Ascending aorta (tissue), 2 donors: ENCODE data around the gene SPECC1L. TPM values are rescaled to one million over a fixed set of nuclear protein-coding genes. Genes with fewer than 3 reads are reported as not detected.
A peak's percentile ranks its signal among the peaks of the same experiment; 100 is the strongest.
"Not testable (repeated sequence)": the region's sequence is repeated elsewhere in the genome, so short reads cannot be mapped to it uniquely, and the experiment has no call there.

ENCODE experiments used
- DNase-seq, 2 donors: peaks; one replicate each; pipeline ENCODE4 v3.0.0-alpha.2; 2019; ENCODE audit warnings: low spot score in 2 of 2
- H3K27ac ChIP-seq, 2 donors: fragments of 200-600 bp; sonication (generic); one replicate each; pipeline ENCODE4 v1.5.1; 2016 to 2017; ENCODE audit warnings: mild to moderate bottlenecking in 1 of 2
- H3K27me3 ChIP-seq: fragments of 200-600 bp; sonication (generic); one replicate; pipeline ENCODE4 v1.5.1; 2017
- H3K36me3 ChIP-seq, 2 donors: fragments of 200-600 bp; sonication (generic); one replicate each; pipeline ENCODE4 v1.5.1; 2016
- H3K4me1 ChIP-seq, 2 donors: fragments of 200-600 bp; sonication (generic); one replicate each; pipeline ENCODE4 v1.5.1; 2016 to 2017; ENCODE audit warnings: mild to moderate bottlenecking in 1 of 2
- H3K4me3 ChIP-seq, 2 donors: fragments of 200-600 bp; sonication (generic); one replicate each; pipeline ENCODE4 v1.5.1; 2016 to 2017; ENCODE audit warnings: mild to moderate bottlenecking in 1 of 2
- H3K9me3 ChIP-seq, 2 donors: fragments of 200-600 bp; sonication (generic); one replicate each; pipeline ENCODE4 v1.5.1; 2016
- CTCF ChIP-seq, 3 experiments: fragments of 200-600 bp in 2 of 3; fragments of 450-650 bp in 1 of 3; sonication (generic) in 2 of 3; IDR thresholded peaks; one replicate each; pipeline ENCODE4 v1.5.1; 2016 to 2019; ENCODE audit warnings: antibody characterized with exemption in 3 of 3, mild to moderate bottlenecking in 1 of 3, moderate library complexity in 1 of 3
- intact Hi-C: fragments of 100-400 bp; cut with DNase I; formaldehyde crosslinking; loops from one replicate; pipeline ENCODE4 v1.15.1; 2023
- total RNA-seq: library from RNA; depleted of rRNA; stranded (reverse); fragments of >200 nt; gene quantifications from one replicate; pipeline ENCODE4 v1.1.0, GENCODE V29; 2016

Gene SPECC1L
- total RNA-seq, 1 donor from 2014 or later, result 66.9 TPM

- Histone ChIP-seq H3K27ac (peak overlapping the region; percentile 5 to 20), H3K4me1 (peaks cover 0 to 13% of the 10 kb centered on the region in 2 donors)
- not testable (repeated sequence) for H3K27me3 ChIP-seq, H3K4me3 ChIP-seq, H3K36me3 ChIP-seq, DNase-seq, H3K9me3 ChIP-seq
- TF ChIP-seq CTCF (IDR thresholded peaks at IDR 0.05), result peak in 1 of 3 experiments; percentile 25
- intact Hi-C loops, result loop anchor here (10.0 kb wide), 1 partner anchor 380 kb away; the partner anchor contains the start of gene MIF
Measured at GRCh38 chr22:24274696-24275405, 4.2 kb downstream of the SPECC1L start.

DNA sequence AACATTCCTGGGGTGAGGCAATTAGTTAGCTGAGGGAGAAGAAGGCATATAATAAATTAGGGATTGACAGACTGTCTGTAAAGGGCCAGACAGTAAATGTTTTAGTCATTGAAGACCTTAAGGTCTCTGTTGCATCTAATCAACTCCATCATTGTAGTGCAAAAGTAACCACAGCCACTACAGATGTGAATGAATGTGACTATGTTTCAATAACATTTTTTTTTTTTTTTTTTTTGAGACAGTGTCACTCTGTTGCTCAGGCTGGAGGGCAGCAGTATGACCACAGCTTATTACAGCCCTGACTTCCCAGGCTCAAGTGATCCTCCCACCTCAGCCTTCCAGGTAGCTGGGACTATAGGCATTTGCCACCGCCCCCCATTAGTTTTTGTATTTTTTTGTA, 9.7 kb downstream of the SPECC1L start:
- H3K4me1 ChIP-seq, intact Hi-C loops, H3K36me3 ChIP-seq, H3K4me3 ChIP-seq, H3K27ac ChIP-seq, H3K9me3 ChIP-seq, DNase-seq, H3K27me3 ChIP-seq: not testable (repeated sequence)

DNA sequence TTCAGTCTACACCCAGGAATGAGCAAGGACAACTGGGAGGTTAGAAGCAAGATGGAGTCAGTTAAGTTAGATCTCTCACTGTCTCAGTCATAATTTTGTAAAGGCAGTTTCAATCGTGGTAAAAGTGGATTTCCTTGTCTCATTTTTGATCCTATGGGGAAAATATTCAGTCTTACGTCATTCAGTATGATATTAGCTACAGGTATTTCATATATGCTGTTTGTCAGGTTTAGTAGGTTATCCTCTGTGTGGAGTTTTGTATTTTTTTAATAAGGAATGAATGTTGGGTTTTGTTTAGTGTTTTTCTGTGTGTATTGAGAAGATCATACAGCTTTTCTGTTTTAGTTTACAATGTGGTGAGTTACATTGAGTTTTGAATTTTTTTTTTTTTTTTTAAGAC, 11.8 kb downstream of the SPECC1L start:
- Histone ChIP-seq H3K4me3 (no peak overlapping the region), H3K27ac (no peak overlapping the region), H3K27me3 (no peaks in the 10 kb centered on the region), H3K4me1 (peaks cover 0 to 22% of the 10 kb centered on the region in 2 donors), H3K36me3 (no peaks in the 10 kb centered on the region), H3K9me3 (no peaks in the 10 kb centered on the region)
- no peak for TF ChIP-seq CTCF (IDR thresholded peaks at IDR 0.05)
- intact Hi-C loops, result no loop called here
- no peak for DNase-seq

DNA sequence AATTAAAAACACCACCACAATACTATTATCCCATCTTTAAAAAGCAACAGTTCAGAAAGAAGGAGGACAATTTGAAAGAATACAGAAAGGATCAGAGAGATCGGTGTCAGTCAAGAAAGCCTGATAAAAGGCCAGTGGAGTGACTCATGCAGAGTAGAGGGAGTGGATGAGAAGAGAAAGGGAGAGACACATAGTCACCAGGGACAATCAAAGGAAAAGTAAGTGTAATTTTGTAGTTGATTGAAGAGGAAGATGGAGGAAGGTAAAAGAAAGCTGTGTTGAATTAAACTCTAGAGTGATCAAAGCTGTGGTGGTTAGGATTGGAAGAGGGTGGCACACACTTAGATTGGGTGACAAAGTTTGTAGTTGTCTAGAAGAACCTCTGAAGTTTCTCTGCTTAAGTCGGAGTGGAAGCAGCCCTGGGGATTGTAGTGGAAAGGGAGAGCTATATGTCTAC, 14.1 kb downstream of the SPECC1L start:
- no peaks in the 10 kb centered on the region for H3K9me3 ChIP-seq
- H3K27ac ChIP-seq, result no peak overlapping the region
- peaks cover 0 to 26% of the 10 kb centered on the region in 2 donors for H3K4me1 ChIP-seq
- H3K27me3 ChIP-seq, result no peaks in the 10 kb centered on the region
- H3K4me3 ChIP-seq, result no peak overlapping the region
- intact Hi-C loops, result no loop called here
- no peak for DNase-seq
- no peak for TF ChIP-seq CTCF (IDR thresholded peaks at IDR 0.05)
- H3K36me3 ChIP-seq, result no peaks in the 10 kb centered on the region

DNA sequence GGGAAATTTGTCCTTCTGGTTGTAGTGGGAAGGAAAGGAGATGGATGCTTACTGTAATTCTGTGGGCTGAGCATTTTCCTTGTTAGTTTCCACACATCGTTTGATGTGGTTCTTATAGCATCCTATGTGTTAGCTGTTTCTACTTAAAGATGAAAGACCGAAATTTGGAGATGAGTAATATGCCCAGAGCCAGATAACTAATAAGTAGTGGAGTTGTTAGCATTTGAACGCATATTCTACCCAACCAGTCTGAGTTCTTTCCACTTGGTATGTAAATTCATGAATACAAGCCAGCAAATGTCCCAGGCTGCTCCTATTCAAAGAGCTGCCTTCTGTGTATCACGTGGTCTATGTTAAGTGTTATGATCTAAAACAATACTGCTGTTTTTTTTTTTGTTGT, 14.6 kb downstream of the SPECC1L start:
- intact Hi-C loops, result no loop called here

GRCh38 chr22:24287212-24287611, 16.6 kb downstream of the SPECC1L start:
- Histone ChIP-seq H3K4me1 (peaks cover 6 to 45% of the 10 kb centered on the region in 2 donors), H3K27ac (peak overlapping the region; percentile 79 to 80)
- H3K27me3 ChIP-seq, intact Hi-C loops, DNase-seq, H3K4me3 ChIP-seq, H3K36me3 ChIP-seq, H3K9me3 ChIP-seq: not testable (repeated sequence)

More for the DNA sequence above, 14.6 kb downstream of the SPECC1L start:
- no peak for TF ChIP-seq CTCF (IDR thresholded peaks at IDR 0.05)
- Histone ChIP-seq H3K27ac (no peak overlapping the region), H3K4me1 (peaks cover 2 to 30% of the 10 kb centered on the region in 2 donors), H3K4me3 (no peak overlapping the region), H3K36me3 (no peaks in the 10 kb centered on the region), H3K9me3 (no peaks in the 10 kb centered on the region), H3K27me3 (no peaks in the 10 kb centered on the region)
- DNase-seq, result no peak

DNA sequence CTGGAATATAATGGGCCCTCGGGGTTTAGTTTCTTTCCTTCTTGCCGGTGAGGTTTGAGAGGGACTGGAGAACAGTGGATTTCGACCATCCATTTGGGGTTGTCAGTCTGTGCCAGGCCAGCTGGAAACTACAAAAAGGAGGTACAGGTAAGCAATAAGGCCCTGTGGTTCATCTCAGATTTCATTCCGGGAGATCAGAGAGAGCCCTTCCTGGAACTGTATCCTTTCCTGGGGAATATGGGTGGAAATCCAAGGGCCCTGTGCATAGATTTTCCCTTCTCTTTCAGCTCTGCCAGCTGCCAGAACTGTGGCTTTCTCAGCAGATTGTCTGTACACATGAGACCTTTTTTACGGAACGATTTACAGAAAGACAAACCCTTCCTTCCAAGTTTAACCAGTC, 17.2 kb downstream of the SPECC1L start:
- intact Hi-C loops, result not testable (repeated sequence)
- H3K4me1 ChIP-seq, result peaks cover 6 to 45% of the 10 kb centered on the region in 2 donors

More for the DNA sequence above, 17.2 kb downstream of the SPECC1L start:
- not testable (repeated sequence) for H3K4me3 ChIP-seq, H3K27me3 ChIP-seq, H3K36me3 ChIP-seq, DNase-seq, H3K9me3 ChIP-seq
- peak overlapping the region; percentile 79 to 80 for H3K27ac ChIP-seq
